Astrocyte (in vitro differentiated cells and primary cell): ENCODE results near the gene WNT3A. TPM values are rescaled to one million over a fixed set of nuclear protein-coding genes. Genes with fewer than 3 reads are reported as not detected.

ENCODE experiments used
- DNase-seq: peaks from one replicate; pipeline ENCODE4 v3.0.0-alpha.2; 2010; ENCODE audit warnings: low read depth
- FAIRE-seq: peaks from 2 replicates; lab custom pipeline; 2011; peaks lifted over from hg19 to GRCh38; lab: Jason Lieb, UNC
- H2AFZ ChIP-seq: 2 replicates; pipeline ENCODE4 v1.6.0; 2012; ENCODE audit warnings: low read depth, low read length, inconsistent platforms
- H3K27ac ChIP-seq: 2 replicates; pipeline ENCODE4 v1.5.1; 2011; ENCODE audit warnings: low read depth, low read length, inconsistent platforms
- H3K27me3 ChIP-seq: 2 replicates; pipeline ENCODE4 v1.6.0; 2011; ENCODE audit warnings: low read length, inconsistent platforms; ENCODE audit not compliant: insufficient read depth
- H3K36me3 ChIP-seq: 2 replicates; pipeline ENCODE4 v1.5.1; 2011; ENCODE audit warnings: low read length, inconsistent platforms; ENCODE audit not compliant: insufficient read depth
- H3K4me1 ChIP-seq: 2 replicates; pipeline ENCODE4 v1.5.1; 2011; ENCODE audit warnings: low read length, inconsistent platforms; ENCODE audit not compliant: insufficient read depth
- H3K4me2 ChIP-seq: 2 replicates; pipeline ENCODE4 v1.6.0; 2012; ENCODE audit warnings: low read length, inconsistent platforms
- H3K4me3 ChIP-seq: 2 replicates; pipeline ENCODE4 v1.5.1; 2011; ENCODE audit warnings: low read depth, mild to moderate bottlenecking, low read length, inconsistent platforms; ENCODE audit not compliant: insufficient read depth
- H3K79me2 ChIP-seq: 2 replicates; pipeline ENCODE4 v1.6.0; 2012; ENCODE audit warnings: mild to moderate bottlenecking, low read length, inconsistent platforms; ENCODE audit not compliant: insufficient read depth
- H3K9ac ChIP-seq: 2 replicates; pipeline ENCODE4 v1.6.0; 2012; ENCODE audit warnings: mild to moderate bottlenecking, low read length, inconsistent platforms
- H3K9me3 ChIP-seq: 2 replicates; pipeline ENCODE4 v1.5.1; 2012; ENCODE audit warnings: low read depth, mild to moderate bottlenecking, low read length, inconsistent platforms; ENCODE audit not compliant: insufficient read depth
- H4K20me1 ChIP-seq: 2 replicates; pipeline ENCODE4 v1.6.0; 2012; ENCODE audit warnings: low read length, inconsistent platforms; ENCODE audit not compliant: insufficient read depth
- H3K27ac Mint-ChIP-seq: one replicate; pipeline ENCODE4 v1.8.0; 2021; ENCODE audit warnings: mild to moderate bottlenecking, mixed read lengths; ENCODE audit not compliant: unreplicated experiment
- H3K27me3 Mint-ChIP-seq: one replicate; pipeline ENCODE4 v1.8.0; 2021; ENCODE audit warnings: low read depth, mixed read lengths; ENCODE audit not compliant: unreplicated experiment
- H3K36me3 Mint-ChIP-seq: one replicate; pipeline ENCODE4 v1.8.0; 2021; ENCODE audit warnings: low read depth, mixed read lengths; ENCODE audit not compliant: unreplicated experiment
- H3K4me1 Mint-ChIP-seq: one replicate; pipeline ENCODE4 v1.8.0; 2021; ENCODE audit warnings: low read depth, mixed read lengths; ENCODE audit not compliant: unreplicated experiment
- H3K4me3 Mint-ChIP-seq: one replicate; pipeline ENCODE4 v1.8.0; 2021; ENCODE audit warnings: mild to moderate bottlenecking, moderate library complexity, mixed read lengths; ENCODE audit not compliant: unreplicated experiment
- H3K9me3 Mint-ChIP-seq: one replicate; pipeline ENCODE4 v1.8.0; 2021; ENCODE audit warnings: mild to moderate bottlenecking, mixed read lengths; ENCODE audit not compliant: unreplicated experiment
- CTCF ChIP-seq: IDR thresholded peaks from 2 replicates; pipeline ENCODE4 v1.5.1; 2011; ENCODE audit warnings: low read depth, mild to moderate bottlenecking, inconsistent platforms, low read length, moderate library complexity; ENCODE audit not compliant: insufficient read depth
- EZH2 ChIP-seq: IDR thresholded peaks from 2 replicates; pipeline ENCODE4 v1.6.1; 2012; ENCODE audit warnings: mild to moderate bottlenecking, low read length, inconsistent platforms; ENCODE audit not compliant: insufficient read depth
- total RNA-seq: library from RNA; stranded (reverse); gene quantifications from 2 replicates; pipeline ENCODE4 v1.2.1, GENCODE V29; 2021

Gene WNT3A
- total RNA-seq, 1 donor from 2014 or later, result not detected

GRCh38 chr1:228023294-228023639 lies 16.5 kb downstream of the WNT3A start:
- FAIRE-seq, result no peak
- Histone ChIP-seq H3K36me3 (no peaks in the 10 kb centered on the region), H3K4me1 (no peaks in the 10 kb centered on the region), H2AFZ (no peak overlapping the region), H4K20me1 (no peaks in the 10 kb centered on the region), H3K27ac (no peak overlapping the region), H3K79me2 (no peaks in the 10 kb centered on the region), H3K9ac (no peak overlapping the region), H3K4me2 (no peak overlapping the region), H3K9me3 (no peaks in the 10 kb centered on the region), H3K4me3 (no peak overlapping the region), H3K27me3 (peaks cover 7% of the 10 kb centered on the region)
- Mint-ChIP-seq H3K36me3 (no peaks in the 10 kb centered on the region), H3K4me1 (no peaks in the 10 kb centered on the region), H3K27me3 (peaks cover 62% of the 10 kb centered on the region), H3K4me3 (no peak overlapping the region), H3K27ac (no peak overlapping the region), H3K9me3 (peaks cover 10% of the 10 kb centered on the region)
- TF ChIP-seq EZH2 (no peak), CTCF (no peak)
- no peak for DNase-seq

- Mint-ChIP-seq H3K4me1 (no peaks in the 10 kb centered on the region), H3K27me3 (peaks cover 56% of the 10 kb centered on the region), H3K9me3 (peaks cover 10% of the 10 kb centered on the region), H3K4me3 (no peak overlapping the region), H3K27ac (no peak overlapping the region), H3K36me3 (no peaks in the 10 kb centered on the region)
- H3K9me3 ChIP-seq, result peaks cover 4% of the 10 kb centered on the region
- H3K4me1 ChIP-seq, result no peaks in the 10 kb centered on the region
- no peaks in the 10 kb centered on the region for H3K79me2 ChIP-seq
- no peak for DNase-seq
- no peak overlapping the region for H3K4me2 ChIP-seq
- no peak overlapping the region for H3K9ac ChIP-seq
- FAIRE-seq, result no peak
- no peak overlapping the region for H3K4me3 ChIP-seq
- no peak overlapping the region for H2AFZ ChIP-seq
- H4K20me1 ChIP-seq, result no peaks in the 10 kb centered on the region
- H3K27ac ChIP-seq, result no peak overlapping the region
- H3K36me3 ChIP-seq, result no peaks in the 10 kb centered on the region
- TF ChIP-seq EZH2 (no peak), CTCF (no peak)
- H3K27me3 ChIP-seq, result peaks cover 1% of the 10 kb centered on the region
These were observed 22.5 kb downstream of the WNT3A start for GRCh38 chr1:228029281-228029680.

GRCh38 chr1:228030451-228031201 lies 23.8 kb downstream of the WNT3A start:
- no peak overlapping the region for H3K9ac ChIP-seq
- no peak overlapping the region for H2AFZ ChIP-seq
- H3K4me1 ChIP-seq, result no peaks in the 10 kb centered on the region
- peaks cover 6% of the 10 kb centered on the region for H3K9me3 Mint-ChIP-seq
- H3K4me3 Mint-ChIP-seq, result no peak overlapping the region
- FAIRE-seq (no peak), DNase-seq (no peak)
- no peak overlapping the region for H3K4me3 ChIP-seq
- no peak overlapping the region for H3K4me2 ChIP-seq
- H4K20me1 ChIP-seq, result no peaks in the 10 kb centered on the region
- peaks cover 4% of the 10 kb centered on the region for H3K9me3 ChIP-seq
- H3K27ac Mint-ChIP-seq, result no peak overlapping the region
- H3K79me2 ChIP-seq, result no peaks in the 10 kb centered on the region
- no peaks in the 10 kb centered on the region for H3K36me3 ChIP-seq
- H3K4me1 Mint-ChIP-seq, result no peaks in the 10 kb centered on the region
- H3K27ac ChIP-seq, result no peak overlapping the region
- no peaks in the 10 kb centered on the region for H3K36me3 Mint-ChIP-seq
- H3K27me3 Mint-ChIP-seq, result peaks cover 56% of the 10 kb centered on the region
- TF ChIP-seq EZH2 (no peak), CTCF (no peak)
- H3K27me3 ChIP-seq, result peaks cover 5% of the 10 kb centered on the region
